H1 (cell line): ENCODE data around the gene FXN. TPM values are rescaled to one million over a fixed set of nuclear protein-coding genes. Genes with fewer than 3 reads are reported as not detected.

Experiments used
- CTCF ChIP-seq, 3 experiments: IDR thresholded peaks; 1 replicate in 2 of 3; 2 replicates in 1 of 3; pipeline versions ENCODE4 v1.5.1 to v1.6.1; 2011; ENCODE audit warnings: low read length in 3 of 3, mild to moderate bottlenecking in 3 of 3, inconsistent platforms in 2 of 3, low read depth in 1 of 3, moderate library complexity in 1 of 3; ENCODE audit not compliant: insufficient read depth in 1 of 3; ENCODE audit errors: control extremely low read depth in 1 of 3
- polyA plus RNA-seq, 7 experiments: library from polyadenylated mRNA; depleted of rRNA in 3 of 7; stranded (reverse) in 5 of 7; unstranded in 2 of 7; fragments of >200 nt in 5 of 7; fragments of 200-250 nt in 2 of 7; gene quantifications; 1 replicate in 5 of 7; 2 replicates in 1 of 7; 4 replicates in 1 of 7; pipeline versions ENCODE4 v1.2.1 to v1.2.3, GENCODE V29; 2011 to 2013; ENCODE audit warnings: missing spikeins in 2 of 7, mixed read lengths in 2 of 7
- total RNA-seq: library from RNA; stranded (reverse); fragmentation: NEBNext Ultra II Directional; extraction: Animal tissue kit (Norgen Biotek cat#: 25700); gene quantifications from 2 replicates; pipeline ENCODE4 v1.2.1, GENCODE V29; 2021

The FXN gene
- total and polyA plus RNA-seq, 2 of the 8 experiments (the other 6 are each of a cell fraction or from before 2014, with no cell fraction given) = 34.2 to 37.5 TPM

DNA sequence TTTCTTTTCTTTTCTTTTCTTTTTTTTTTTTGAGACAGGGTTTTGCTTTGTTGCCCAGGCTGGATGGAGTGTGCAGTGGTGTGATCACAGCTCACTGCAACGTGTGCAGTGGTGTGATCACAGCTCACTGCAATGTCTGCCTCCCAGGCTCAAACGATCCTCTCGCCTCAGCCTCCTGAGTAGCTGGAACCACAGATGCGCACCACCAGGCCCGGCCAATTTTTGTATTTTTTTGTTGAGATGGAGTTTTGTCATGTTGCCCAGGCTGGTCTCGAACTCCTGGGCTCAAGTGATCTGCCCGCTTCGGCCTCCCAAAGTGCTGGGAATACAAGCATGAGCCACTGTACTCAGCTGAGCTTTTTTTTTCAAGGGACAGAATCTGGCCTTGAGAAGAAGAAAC lies 101.8 kb downstream of the FXN start (continued):
- no peak for TF ChIP-seq CTCF (IDR thresholded peaks at IDR 0.05; ENCODE audit: control extremely low read depth in 1 of 3, insufficient read depth in 1 of 3, low read depth in 1 of 3, low read length in 3 of 3)
